Renal pelvis (tissue), 12 donors: ENCODE results near the gene ILF2. TPM values are rescaled to one million over a fixed set of nuclear protein-coding genes. Genes with fewer than 3 reads are reported as not detected.
A peak's percentile ranks its signal among the peaks of the same experiment; 100 is the strongest.
"Not testable (repeated sequence)": the region's sequence is repeated elsewhere in the genome, so short reads cannot be mapped to it uniquely, and the experiment has no call there.

Source experiments
- DNase-seq: peaks from one replicate; pipeline ENCODE4 v3.0.0-alpha.2; 2013
- long read RNA-seq, 16 experiments: transcript quantifications; one replicate each; lab custom pipeline, GENCODE V29; 2026
- polyA plus RNA-seq, 3 donors: library from polyadenylated mRNA; unstranded; fragments of 120-200 nt; gene quantifications; one replicate each; pipeline ENCODE4 v1.2.1, GENCODE V29; 2013; ENCODE audit not compliant: insufficient read length in 3 of 3

The ILF2 gene
- polyA plus RNA-seq, result 100 to 1,000 TPM; 263 to 318 (median 292) TPM
- long read RNA-seq, donor 1, transcript ILF2-201 (14 exons, 1,659 nt), result major isoform, 91 of 261 reads
- long read RNA-seq, donor 1, partial matches to known transcripts, result 163 of 261 reads
- long read RNA-seq, donor 1, other reads (novel, unspliced or antisense), result 7 of 261 reads
- long read RNA-seq, donor 2, transcript ILF2-201 (14 exons, 1,659 nt), result major isoform, 131 of 419 reads
- long read RNA-seq, donor 2, partial matches to known transcripts, result 172 of 419 reads
- long read RNA-seq, donor 2, other reads (novel, unspliced or antisense), result 115 of 419 reads
- long read RNA-seq, donor 3, transcript ILF2-201 (14 exons, 1,659 nt), result major isoform, 90 of 368 reads
- long read RNA-seq, donor 3, partial matches to known transcripts, result 215 of 368 reads
- long read RNA-seq, donor 3, other reads (novel, unspliced or antisense), result 63 of 368 reads
- long read RNA-seq, donor 4, transcript ILF2-201 (14 exons, 1,659 nt), result major isoform, 74 of 151 reads
- long read RNA-seq, donor 4, partial matches to known transcripts, result 71 of 151 reads
- long read RNA-seq, donor 4, other reads (novel, unspliced or antisense), result 6 of 151 reads
- long read RNA-seq, donor 5, transcript ILF2-201 (14 exons, 1,659 nt), result major isoform, 42 of 164 reads
- long read RNA-seq, donor 5, partial matches to known transcripts, result 122 of 164 reads
- long read RNA-seq, donor 5, other reads (novel, unspliced or antisense), result 0 of 164 reads
- long read RNA-seq, donor 6, transcript ILF2-201 (14 exons, 1,659 nt), result major isoform, 83 of 150 reads
- long read RNA-seq, donor 6, partial matches to known transcripts, result 66 of 150 reads
- long read RNA-seq, donor 6, other reads (novel, unspliced or antisense), result 0 of 150 reads
- long read RNA-seq, donor 7, transcript ILF2-201 (14 exons, 1,659 nt), result major isoform, 80 of 307 reads
- long read RNA-seq, donor 7, partial matches to known transcripts, result 150 of 307 reads
- long read RNA-seq, donor 7, other reads (novel, unspliced or antisense), result 75 of 307 reads
- long read RNA-seq, donor 8, transcript ILF2-201 (14 exons, 1,659 nt), result major isoform, 30 of 60 reads
- long read RNA-seq, donor 8, partial matches to known transcripts, result 30 of 60 reads
- long read RNA-seq, donor 8, other reads (novel, unspliced or antisense), result 0 of 60 reads
- long read RNA-seq, donor 9, transcript ILF2-201 (14 exons, 1,659 nt), result major isoform, 112 of 281 reads
- long read RNA-seq, donor 9, partial matches to known transcripts, result 138 of 281 reads
- long read RNA-seq, donor 9, other reads (novel, unspliced or antisense), result 31 of 281 reads
- long read RNA-seq, donor 10, transcript ILF2-201 (14 exons, 1,659 nt), result major isoform, 59 of 258 reads
- long read RNA-seq, donor 10, partial matches to known transcripts, result 132 of 258 reads
- long read RNA-seq, donor 10, other reads (novel, unspliced or antisense), result 66 of 258 reads
- long read RNA-seq, donor 11, transcript ILF2-201 (14 exons, 1,659 nt), result major isoform, 55 of 117 reads
- long read RNA-seq, donor 11, partial matches to known transcripts, result 61 of 117 reads
- long read RNA-seq, donor 11, other reads (novel, unspliced or antisense), result 0 of 117 reads
- long read RNA-seq, donor 12, transcript ILF2-201 (14 exons, 1,659 nt), result major isoform, 129 of 414 reads
- long read RNA-seq, donor 12, partial matches to known transcripts, result 279 of 414 reads
- long read RNA-seq, donor 12, other reads (novel, unspliced or antisense), result 5 of 414 reads
- long read RNA-seq, donor 13, transcript ILF2-201 (14 exons, 1,659 nt), result major isoform, 52 of 116 reads
- long read RNA-seq, donor 13, partial matches to known transcripts, result 29 of 116 reads
- long read RNA-seq, donor 13, other reads (novel, unspliced or antisense), result 35 of 116 reads
- long read RNA-seq, donor 14, result 0 reads
- long read RNA-seq, donor 15, transcript ILF2-201 (14 exons, 1,659 nt), result major isoform, 85 of 143 reads
- long read RNA-seq, donor 15, partial matches to known transcripts, result 51 of 143 reads
- long read RNA-seq, donor 15, other reads (novel, unspliced or antisense), result 5 of 143 reads
- long read RNA-seq, donor 16, transcript ILF2-201 (14 exons, 1,659 nt), result major isoform, 84 of 200 reads
- long read RNA-seq, donor 16, partial matches to known transcripts, result 115 of 200 reads
- long read RNA-seq, donor 16, other reads (novel, unspliced or antisense), result 0 of 200 reads

GRCh38 chr1:153670859-153671627 is at the start of gene ILF2:
TSS of gene ILF2 (minus strand) at chr1:153670993. CDS start at chr1:153670922, 71 bp downstream.
- peak; percentile 100 for DNase-seq

DNA sequence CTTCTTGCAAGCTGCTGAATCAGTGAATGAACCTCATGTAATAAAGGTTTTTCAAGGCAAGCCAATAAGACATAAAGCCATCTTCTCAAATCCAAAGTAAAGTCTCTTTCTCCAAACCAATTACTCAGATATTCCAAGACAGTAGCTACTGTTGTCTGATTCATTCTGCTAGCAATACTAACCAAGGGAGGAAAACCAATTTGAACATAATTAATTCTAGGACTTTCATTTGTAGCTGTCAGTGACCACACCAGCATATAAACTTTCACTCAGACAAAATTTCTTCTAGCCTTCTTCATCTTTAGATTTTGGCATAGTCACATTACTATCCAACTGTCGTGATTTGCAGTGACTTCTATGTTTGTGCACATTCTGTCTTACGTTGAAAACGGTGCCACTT is 46.5 kb upstream of the ILF2 start:
- DNase-seq, result no peak

DNA sequence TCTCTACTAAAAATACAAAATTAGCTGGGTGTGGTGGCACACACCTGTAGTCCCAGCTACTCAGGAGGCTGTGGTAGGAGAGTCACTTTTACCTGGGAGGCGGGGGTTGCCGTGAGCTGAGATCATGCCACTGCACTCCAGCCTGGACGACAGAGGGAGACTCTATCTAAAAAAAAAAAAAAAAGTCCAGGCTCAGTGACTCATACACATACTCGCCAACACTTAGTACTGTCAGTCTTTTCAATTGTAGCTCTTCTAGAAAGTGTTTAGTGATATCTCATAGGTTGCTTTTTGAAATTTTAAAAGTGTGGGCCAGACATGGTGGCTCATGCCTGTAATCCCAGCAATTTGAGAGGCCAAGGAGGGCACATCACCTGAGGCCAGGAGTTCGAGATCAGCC is 45.4 kb upstream of the ILF2 start:
- not testable (repeated sequence) for DNase-seq

DNA sequence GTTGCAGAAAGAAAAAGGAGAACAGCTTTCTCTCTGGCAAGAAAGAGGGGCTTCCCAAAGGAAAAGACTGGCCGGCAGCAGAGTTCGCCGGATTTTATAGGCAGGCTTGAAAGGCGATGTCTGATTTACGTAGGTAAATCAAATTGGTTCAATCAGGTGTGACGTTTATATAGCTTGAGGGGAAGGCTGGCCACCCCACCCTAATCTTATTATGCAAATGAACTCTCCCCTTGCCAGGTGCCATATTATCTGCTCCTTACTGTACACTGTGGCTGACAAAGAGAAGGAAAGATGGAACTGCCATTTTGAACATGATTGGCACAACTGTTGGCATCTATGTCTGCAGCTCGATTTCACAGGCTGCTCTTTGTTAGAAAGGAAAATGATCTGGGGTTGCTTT is 40.2 kb upstream of the ILF2 start:
- DNase-seq, result no peak

- no peak for DNase-seq
These were observed 34.7 kb upstream of the ILF2 start for GRCh38 chr1:153705484-153705883.

GRCh38 chr1:153699768-153700167 is 29.0 kb upstream of the ILF2 start:
- no peak for DNase-seq

GRCh38 chr1:153698923-153699714 is 28.3 kb upstream of the ILF2 start:
- no peak for DNase-seq

DNA sequence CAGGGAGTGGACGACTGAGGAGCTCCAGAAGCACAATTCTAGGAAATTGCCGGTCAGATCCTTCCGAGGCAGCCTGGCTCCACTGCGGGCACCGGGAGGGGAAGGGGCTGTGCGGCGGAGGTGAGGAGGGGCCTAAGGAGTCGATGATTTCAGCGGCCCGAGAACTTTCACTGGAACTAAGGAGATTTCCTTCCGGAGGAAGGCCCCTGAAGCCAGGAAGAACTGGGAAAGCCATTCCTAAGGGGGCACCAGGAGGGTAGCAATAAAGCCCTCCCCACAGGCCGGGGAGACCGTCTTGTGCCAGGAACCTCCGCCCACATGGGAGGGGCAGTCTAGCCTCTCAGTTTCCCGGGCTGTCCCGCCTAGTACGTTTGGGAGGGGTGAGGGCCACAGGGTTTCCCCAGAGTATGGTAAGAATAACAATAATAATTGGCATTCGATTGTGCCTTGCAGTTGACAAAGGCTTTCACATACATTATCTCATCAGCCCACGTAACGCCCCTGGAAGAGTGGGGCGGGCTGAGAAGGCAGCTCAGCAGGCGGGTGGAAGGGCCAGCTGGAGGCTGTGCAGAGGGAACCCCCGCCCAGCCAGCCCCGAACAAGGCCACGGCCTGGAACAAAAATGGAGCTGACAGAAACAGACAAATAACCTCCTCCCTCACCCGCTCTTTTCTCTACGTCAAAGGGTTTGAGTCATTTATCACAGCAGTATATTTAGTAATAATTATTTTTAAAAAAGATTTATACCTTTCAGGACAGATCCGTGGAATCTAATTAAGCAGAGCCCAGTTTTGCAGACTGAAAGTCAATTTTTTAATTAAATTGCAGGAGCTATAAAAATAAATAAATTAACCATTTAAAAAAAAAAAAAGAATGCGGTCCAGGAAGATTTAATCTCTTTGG is 27.5 kb upstream of the ILF2 start:
- peak; percentile 63 for DNase-seq

- peak; percentile 94 for DNase-seq
These were observed 26.6 kb upstream of the ILF2 start for GRCh38 chr1:153697191-153698019.

GRCh38 chr1:153696741-153697140 is 25.9 kb upstream of the ILF2 start:
- DNase-seq, result no peak

- DNase-seq, result no peak
These were observed 22.7 kb upstream of the ILF2 start for GRCh38 chr1:153693466-153693865.

DNA sequence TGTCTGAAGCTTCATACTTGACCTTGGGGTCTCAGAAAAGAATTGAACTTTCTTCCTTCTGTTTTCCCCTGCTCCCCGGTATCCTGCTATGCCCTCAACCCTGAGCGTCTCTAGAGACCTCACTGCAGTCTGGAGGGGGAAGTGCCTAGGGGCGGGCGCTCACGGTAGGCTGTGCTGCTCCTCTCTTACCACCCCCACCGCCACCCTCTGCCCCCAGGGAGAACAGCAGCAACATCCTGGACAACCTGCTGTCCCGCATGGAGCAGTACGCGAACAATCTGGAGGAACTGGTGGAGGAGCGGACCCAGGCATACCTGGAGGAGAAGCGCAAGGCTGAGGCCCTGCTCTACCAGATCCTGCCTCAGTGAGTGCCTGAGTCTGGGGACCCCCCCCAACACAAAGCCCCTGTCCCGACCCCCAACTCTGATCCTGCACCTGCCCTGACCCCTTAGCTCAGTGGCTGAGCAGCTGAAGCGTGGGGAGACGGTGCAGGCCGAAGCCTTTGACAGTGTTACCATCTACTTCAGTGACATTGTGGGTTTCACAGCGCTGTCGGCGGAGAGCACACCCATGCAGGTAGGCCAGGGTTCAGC is 18.0 kb upstream of the ILF2 start:
- DNase-seq, result no peak

DNA sequence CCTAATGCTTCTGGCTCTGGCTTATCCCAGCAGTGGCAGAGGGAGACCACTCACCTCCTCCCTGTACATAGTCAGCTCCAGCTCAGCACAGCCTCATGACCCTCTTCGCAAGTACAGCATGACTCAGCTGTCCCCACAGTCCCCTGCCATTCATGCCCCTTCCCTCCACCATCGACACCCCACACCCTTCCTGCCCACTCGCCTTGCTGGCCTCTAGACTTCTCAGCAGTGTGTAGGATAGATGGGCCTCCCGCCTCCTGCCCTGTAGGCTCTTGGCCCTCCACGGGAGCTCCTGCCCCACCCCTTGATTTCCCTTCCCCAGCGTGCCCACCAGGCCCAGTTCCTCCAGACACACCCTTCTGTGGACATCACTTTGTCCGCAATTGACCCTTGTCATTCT is 17.5 kb upstream of the ILF2 start:
- no peak for DNase-seq

DNA sequence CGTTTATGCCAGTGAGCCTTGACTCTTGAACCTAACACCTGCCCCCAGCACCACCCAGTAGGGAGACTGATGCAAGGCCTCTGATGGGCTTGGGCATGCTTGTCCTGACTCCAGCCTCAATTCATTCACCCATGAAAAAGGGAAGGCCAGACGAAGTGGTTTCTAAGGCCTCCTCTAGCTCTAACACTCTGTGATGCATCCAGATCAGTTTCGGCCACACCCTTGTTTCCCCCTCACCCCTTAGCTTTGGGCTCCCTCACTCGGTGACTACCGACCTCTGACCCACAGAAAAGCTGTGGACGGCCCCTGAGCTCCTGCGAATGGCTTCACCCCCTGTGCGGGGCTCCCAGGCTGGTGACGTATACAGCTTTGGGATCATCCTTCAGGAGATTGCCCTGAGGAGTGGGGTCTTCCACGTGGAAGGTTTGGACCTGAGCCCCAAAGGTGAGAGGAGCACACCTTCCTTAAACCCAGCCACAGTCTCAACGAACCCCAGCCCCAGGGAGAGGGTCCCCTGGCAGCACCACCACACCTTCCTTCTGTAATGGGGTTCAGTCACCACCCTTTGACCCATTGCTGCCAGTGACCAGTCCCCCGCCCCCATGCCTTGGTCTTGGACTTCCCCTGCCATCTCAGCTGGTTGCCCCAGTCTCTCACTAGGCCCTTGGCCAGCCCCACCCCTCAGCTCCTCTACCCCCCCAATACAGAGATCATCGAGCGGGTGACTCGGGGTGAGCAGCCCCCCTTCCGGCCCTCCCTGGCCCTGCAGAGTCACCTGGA is 16.7 kb upstream of the ILF2 start:
- no peak for DNase-seq
